Neuronal stem cell (in vitro differentiated cells): ENCODE data around the gene ARL6IP4.
A peak's percentile ranks its signal among the peaks of the same experiment; 100 is the strongest.

Experiments used
- DNase-seq: peaks from one replicate; pipeline ENCODE4 v3.0.0-alpha.2; 2013; ENCODE audit warnings: low spot score
- H2AFZ ChIP-seq: one replicate; pipeline ENCODE4 v1.6.1; 2013; ENCODE audit warnings: mild to moderate bottlenecking, low read length, inconsistent platforms
- H2AK5ac ChIP-seq: 2 replicates; pipeline ENCODE4 v1.6.1; 2013; ENCODE audit warnings: low read depth, mild to moderate bottlenecking, inconsistent platforms, low read length, moderate library complexity, mixed read lengths
- H2BK120ac ChIP-seq: 2 replicates; pipeline ENCODE4 v1.6.1; 2013; ENCODE audit warnings: low read depth, mild to moderate bottlenecking, inconsistent platforms, low read length, moderate library complexity, mixed read lengths
- H2BK12ac ChIP-seq: one replicate; pipeline ENCODE4 v1.6.1; 2013; ENCODE audit warnings: low read length, inconsistent platforms
- H2BK15ac ChIP-seq: 2 replicates; pipeline ENCODE4 v1.6.1; 2013; ENCODE audit warnings: mild to moderate bottlenecking, low read length, inconsistent platforms, mixed read lengths
- H2BK5ac ChIP-seq: one replicate; pipeline ENCODE4 v1.6.1; 2013; ENCODE audit warnings: inconsistent platforms, mild to moderate bottlenecking, low read length, moderate library complexity
- H3K14ac ChIP-seq: one replicate; pipeline ENCODE4 v1.6.1; 2013; ENCODE audit warnings: low read length, inconsistent platforms
- H3K18ac ChIP-seq: 2 replicates; pipeline ENCODE4 v1.6.1; 2013; ENCODE audit warnings: low read length, inconsistent platforms
- H3K23ac ChIP-seq: 2 replicates; pipeline ENCODE4 v1.6.1; 2013; ENCODE audit warnings: low read depth, mild to moderate bottlenecking, mixed read lengths, low read length, inconsistent platforms; ENCODE audit not compliant: poor library complexity
- H3K27ac ChIP-seq: replicated peaks from 3 replicates; pipeline ENCODE4 v1.5.1; 2013; ENCODE audit warnings: low read length, inconsistent platforms
- H3K27me3 ChIP-seq, 3 experiments: 2 replicates each; pipeline ENCODE4 v1.6.1; 2013; ENCODE audit warnings: low read length in 3 of 3, mild to moderate bottlenecking in 2 of 3, inconsistent platforms in 1 of 3, low read depth in 1 of 3, mixed read lengths in 1 of 3, moderate library complexity in 1 of 3; ENCODE audit not compliant: control insufficient read depth in 3 of 3, insufficient read depth in 3 of 3
- H3K36me3 ChIP-seq, 2 donors: replicated peaks in 1 of 2; 2 replicates each; pipeline ENCODE4 v1.6.1; 2013; ENCODE audit warnings: low read length in 2 of 2; ENCODE audit not compliant: control insufficient read depth in 2 of 2, insufficient read depth in 2 of 2
- H3K4ac ChIP-seq: 2 replicates; pipeline ENCODE4 v1.6.1; 2013; ENCODE audit warnings: inconsistent platforms, mild to moderate bottlenecking, low read length, moderate library complexity
- H3K4me1 ChIP-seq, 2 donors: 1 replicate in 1 of 2; 2 replicates in 1 of 2; pipeline ENCODE4 v1.6.1; 2013; ENCODE audit warnings: low read length in 2 of 2, low read depth in 1 of 2; ENCODE audit not compliant: control insufficient read depth in 2 of 2, insufficient read depth in 1 of 2
- H3K4me2 ChIP-seq: one replicate; pipeline ENCODE4 v1.6.1; 2013; ENCODE audit warnings: mild to moderate bottlenecking, low read length, inconsistent platforms; ENCODE audit not compliant: insufficient read depth, poor library complexity, severe bottlenecking
- H3K4me3 ChIP-seq, 2 donors: 2 replicates each; pipeline ENCODE4 v1.5.1; 2013; ENCODE audit warnings: low read length in 2 of 2, mild to moderate bottlenecking in 2 of 2, inconsistent platforms in 1 of 2, moderate library complexity in 1 of 2
- H3K79me1 ChIP-seq: one replicate; pipeline ENCODE4 v1.6.1; 2013; ENCODE audit warnings: low read depth, mild to moderate bottlenecking, inconsistent platforms, low read length, moderate library complexity
- H3K9ac ChIP-seq: one replicate; pipeline ENCODE4 v1.6.1; 2013; ENCODE audit warnings: mild to moderate bottlenecking, low read depth, low read length, inconsistent platforms; ENCODE audit not compliant: poor library complexity
- H3K9me3 ChIP-seq, 2 donors: replicated peaks in 1 of 2; 2 replicates each; pipeline versions ENCODE3 to v1.6.1; 2013; ENCODE audit warnings: low read length in 2 of 2, mild to moderate bottlenecking in 2 of 2, inconsistent platforms in 1 of 2, low read depth in 1 of 2, mixed read lengths in 1 of 2, moderate library complexity in 1 of 2; ENCODE audit not compliant: control insufficient read depth in 2 of 2, insufficient read depth in 1 of 2
- H4K8ac ChIP-seq: one replicate; pipeline ENCODE4 v1.6.1; 2013; ENCODE audit warnings: low read depth, mild to moderate bottlenecking, inconsistent platforms, low read length, moderate library complexity
- H4K91ac ChIP-seq: one replicate; pipeline ENCODE4 v1.6.1; 2013; ENCODE audit warnings: low read length, low read depth, mild to moderate bottlenecking, inconsistent platforms; ENCODE audit not compliant: poor library complexity
- WGBS, 2 donors: extraction: QIAGEN DNeasy Blood & Tissue Kit; methylation state at CpG; one replicate each; pipeline ENCODE4 v1.1.7; 2013; ENCODE audit warnings: missing lambda C conversion rate in 2 of 2, mixed read lengths in 1 of 2; ENCODE audit not compliant: insufficient read length in 2 of 2, insufficient replicate concordance in 1 of 2; ENCODE audit errors: extremely low coverage in 2 of 2; 5-methylcytosine and 5-hydroxymethylcytosine counted together

ARL6IP4 gene

GRCh38 chr12:122977153-122977552 lies 3.3 kb upstream of the ARL6IP4 start:
- DNase-seq: no peak

GRCh38 chr12:122977655-122978392 lies 2.7 kb upstream of the ARL6IP4 start:
- H3K9ac ChIP-seq: no peak overlapping the region
- peaks cover 17% of the 10 kb centered on the region for H3K79me1 ChIP-seq
- H3K4ac ChIP-seq: no peak overlapping the region
- DNase-seq: no peak
- no peak overlapping the region for H3K27ac ChIP-seq
- peak overlapping the region; percentile 9 for H2AK5ac ChIP-seq
- peaks cover 11 to 41% of the 10 kb centered on the region in 2 donors for H3K36me3 ChIP-seq
- no peaks in the 10 kb centered on the region for H3K27me3 ChIP-seq
- peaks cover 18 to 32% of the 10 kb centered on the region in 2 donors for H3K4me1 ChIP-seq
- H3K18ac ChIP-seq: no peak overlapping the region
- no peak overlapping the region for H2BK15ac ChIP-seq
- no peaks in the 10 kb centered on the region for H3K9me3 ChIP-seq
- H4K8ac ChIP-seq: no peak overlapping the region
- no peak overlapping the region for H2BK12ac ChIP-seq
- no CpG with 5 or more reads among the region's 9 CpGs for WGBS, 2 donors
- H4K91ac ChIP-seq: no peak overlapping the region
- H2BK5ac ChIP-seq: no peak overlapping the region
- H3K14ac ChIP-seq: no peak overlapping the region
- no peak overlapping the region for H3K4me2 ChIP-seq
- H3K23ac ChIP-seq: no peak overlapping the region
- H2BK120ac ChIP-seq: no peak overlapping the region
- H2AFZ ChIP-seq: no peak overlapping the region
- no peak overlapping the region for H3K4me3 ChIP-seq

More at GRCh38 chr12:122977153-122977552, 3.3 kb upstream of the ARL6IP4 start:
- no peak overlapping the region for H2AFZ ChIP-seq
- no peak overlapping the region for H2BK5ac ChIP-seq
- H3K4ac ChIP-seq: no peak overlapping the region
- peak overlapping the region in 1 of 2 donors; percentile 78 for H3K4me3 ChIP-seq
- peaks cover 8 to 34% of the 10 kb centered on the region in 2 donors for H3K36me3 ChIP-seq
- peak overlapping the region; percentile 44 for H3K9ac ChIP-seq
- H2BK15ac ChIP-seq: no peak overlapping the region
- H2BK120ac ChIP-seq: no peak overlapping the region
- no CpG with 5 or more reads among the region's 6 CpGs for WGBS, 2 donors
- no peak overlapping the region for H4K91ac ChIP-seq
- H3K27ac ChIP-seq: no peak overlapping the region
- no peaks in the 10 kb centered on the region for H3K9me3 ChIP-seq
- H3K4me2 ChIP-seq: no peak overlapping the region
- H2BK12ac ChIP-seq: no peak overlapping the region
- H2AK5ac ChIP-seq: no peak overlapping the region
- H3K14ac ChIP-seq: no peak overlapping the region
- H3K27me3 ChIP-seq: no peaks in the 10 kb centered on the region
- peak overlapping the region; percentile 65 for H3K23ac ChIP-seq
- H3K4me1 ChIP-seq: peaks cover 18 to 26% of the 10 kb centered on the region in 2 donors
- peaks cover 17% of the 10 kb centered on the region for H3K79me1 ChIP-seq
- no peak overlapping the region for H4K8ac ChIP-seq
- H3K18ac ChIP-seq: no peak overlapping the region

- Histone ChIP-seq H3K4me3 (no peak overlapping the region), H3K4me1 (peaks cover 18 to 39% of the 10 kb centered on the region in 2 donors), H3K27me3 (no peaks in the 10 kb centered on the region), H3K27ac (no peak overlapping the region), H3K4me2 (no peak overlapping the region), H3K4ac (no peak overlapping the region), H4K8ac (no peak overlapping the region), H3K9ac (no peak overlapping the region), H3K14ac (no peak overlapping the region), H3K9me3 (no peaks in the 10 kb centered on the region), H2BK120ac (no peak overlapping the region), H3K36me3 (peaks cover 16 to 48% of the 10 kb centered on the region in 2 donors), H2BK5ac (no peak overlapping the region), H2BK15ac (no peak overlapping the region), H2AFZ (no peak overlapping the region), H3K18ac (peak overlapping the region; percentile 42), H2BK12ac (peak overlapping the region; percentile 50), H4K91ac (no peak overlapping the region), H2AK5ac (peak overlapping the region; percentile 14), H3K23ac (peak overlapping the region; percentile 36), H3K79me1 (peaks cover 17% of the 10 kb centered on the region)
- DNase-seq: no peak
- no CpG with 5 or more reads among the region's 21 CpGs for WGBS, 2 donors
Measured at GRCh38 chr12:122978507-122978955, 1.9 kb upstream of the ARL6IP4 start.

- H3K27me3 ChIP-seq: no peaks in the 10 kb centered on the region
- H2BK120ac ChIP-seq: no peak overlapping the region
- H4K8ac ChIP-seq: no peak overlapping the region
- DNase-seq: no peak
- no peak overlapping the region for H2BK12ac ChIP-seq
- no peak overlapping the region for H2BK5ac ChIP-seq
- peak overlapping the region; percentile 93 for H3K4me2 ChIP-seq
- no peak overlapping the region for H3K9ac ChIP-seq
- H3K4me3 ChIP-seq: peak overlapping the region; percentile 95 to 97
- H2BK15ac ChIP-seq: no peak overlapping the region
- H2AK5ac ChIP-seq: peak overlapping the region; percentile 10
- no CpG with 5 or more reads among the region's 28 CpGs for WGBS, 2 donors
- peak overlapping the region; percentile 48 for H3K23ac ChIP-seq
- H3K9me3 ChIP-seq: no peaks in the 10 kb centered on the region
- H3K14ac ChIP-seq: no peak overlapping the region
- H3K18ac ChIP-seq: no peak overlapping the region
- H3K36me3 ChIP-seq: peaks cover 16 to 48% of the 10 kb centered on the region in 2 donors
- H3K27ac ChIP-seq: no peak overlapping the region
- peaks cover 17% of the 10 kb centered on the region for H3K79me1 ChIP-seq
- no peak overlapping the region for H4K91ac ChIP-seq
- H3K4me1 ChIP-seq: peaks cover 18 to 46% of the 10 kb centered on the region in 2 donors
- peak overlapping the region; percentile 98 for H2AFZ ChIP-seq
- H3K4ac ChIP-seq: no peak overlapping the region
Measured at GRCh38 chr12:122979001-122979907, 1.2 kb upstream of the ARL6IP4 start.
